ENCODE measurements around the gene CCDC82.

Gene CCDC82

DNA sequence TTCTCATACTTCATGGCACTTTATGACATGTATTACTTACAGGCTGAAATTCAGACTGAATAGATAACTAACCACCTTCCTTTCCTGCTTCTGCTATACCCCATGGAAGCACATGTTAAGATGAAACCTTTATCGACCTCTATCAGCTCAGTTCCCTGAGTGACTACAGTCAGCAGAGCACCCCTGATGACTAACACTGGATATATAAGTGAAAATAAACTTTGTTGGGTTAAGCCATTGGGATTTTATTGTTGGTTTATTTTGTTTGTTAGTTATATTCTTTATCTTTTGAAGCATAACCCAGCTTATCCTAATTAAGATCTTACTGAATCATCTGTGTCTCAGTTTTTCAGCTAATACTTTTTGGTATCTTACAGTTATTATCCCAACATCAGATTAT, 23.7 kb downstream of the CCDC82 start:
- H3K4me3 ChIP-seq (ENCODE audit: control insufficient read depth, low read depth, low read length): no peak overlapping the region
- TF ChIP-seq, protein P1, sequence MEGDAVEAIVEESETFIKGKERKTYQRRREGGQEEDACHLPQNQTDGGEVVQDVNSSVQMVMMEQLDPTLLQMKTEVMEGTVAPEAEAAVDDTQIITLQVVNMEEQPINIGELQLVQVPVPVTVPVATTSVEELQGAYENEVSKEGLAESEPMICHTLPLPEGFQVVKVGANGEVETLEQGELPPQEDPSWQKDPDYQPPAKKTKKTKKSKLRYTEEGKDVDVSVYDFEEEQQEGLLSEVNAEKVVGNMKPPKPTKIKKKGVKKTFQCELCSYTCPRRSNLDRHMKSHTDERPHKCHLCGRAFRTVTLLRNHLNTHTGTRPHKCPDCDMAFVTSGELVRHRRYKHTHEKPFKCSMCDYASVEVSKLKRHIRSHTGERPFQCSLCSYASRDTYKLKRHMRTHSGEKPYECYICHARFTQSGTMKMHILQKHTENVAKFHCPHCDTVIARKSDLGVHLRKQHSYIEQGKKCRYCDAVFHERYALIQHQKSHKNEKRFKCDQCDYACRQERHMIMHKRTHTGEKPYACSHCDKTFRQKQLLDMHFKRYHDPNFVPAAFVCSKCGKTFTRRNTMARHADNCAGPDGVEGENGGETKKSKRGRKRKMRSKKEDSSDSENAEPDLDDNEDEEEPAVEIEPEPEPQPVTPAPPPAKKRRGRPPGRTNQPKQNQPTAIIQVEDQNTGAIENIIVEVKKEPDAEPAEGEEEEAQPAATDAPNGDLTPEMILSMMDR (conservative IDR thresholded peaks at IDR 0.05; ENCODE audit: control insufficient read depth, insufficient read depth, low read depth, low read length): no peak
- no peak for DNase-seq (ENCODE audit: low read depth)

GRCh38 chr11:96365493-96365892, 24.2 kb downstream of the CCDC82 start:
- TF ChIP-seq, protein P1 (conservative IDR thresholded peaks at IDR 0.05; ENCODE audit: control insufficient read depth, insufficient read depth, low read depth, low read length): no peak
- H3K4me3 ChIP-seq (ENCODE audit: control insufficient read depth, low read depth, low read length): no peak overlapping the region
- DNase-seq (ENCODE audit: low read depth): no peak

DNA sequence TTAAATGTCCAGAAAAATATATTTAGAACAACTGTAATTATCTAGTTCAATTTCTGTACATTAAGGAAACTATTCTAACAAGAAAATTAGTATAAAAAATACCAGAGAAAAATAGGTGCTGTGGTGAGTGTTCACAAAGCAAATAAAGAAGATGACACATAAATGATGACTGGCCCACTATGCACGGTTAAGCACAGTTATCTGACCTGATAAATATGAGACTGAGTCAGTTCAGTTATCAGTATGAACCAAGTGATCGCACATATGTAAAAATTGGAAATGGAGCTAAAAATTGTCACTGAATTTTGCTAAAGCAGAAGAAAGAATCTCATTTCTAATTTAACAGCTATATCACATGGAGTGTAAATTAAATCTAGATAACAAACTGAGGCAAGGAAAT, 27.9 kb downstream of the CCDC82 start:
- DNase-seq (ENCODE audit: low read depth): no peak
- H3K4me3 ChIP-seq (ENCODE audit: control insufficient read depth, low read depth, low read length): no peak overlapping the region
- TF ChIP-seq, protein P1 (conservative IDR thresholded peaks at IDR 0.05; ENCODE audit: control insufficient read depth, insufficient read depth, low read depth, low read length): no peak

- TF ChIP-seq, protein P1 (conservative IDR thresholded peaks at IDR 0.05; ENCODE audit: control insufficient read depth, insufficient read depth, low read depth, low read length): no peak
- H3K4me3 ChIP-seq (ENCODE audit: control insufficient read depth, low read depth, low read length): no peak overlapping the region
- no peak for DNase-seq (ENCODE audit: low read depth)
Observed at GRCh38 chr11:96358321-96358720, 31.4 kb downstream of the CCDC82 start.

GRCh38 chr11:96357794-96358193, 31.9 kb downstream of the CCDC82 start:
- TF ChIP-seq, protein P1 (conservative IDR thresholded peaks at IDR 0.05; ENCODE audit: control insufficient read depth, insufficient read depth, low read depth, low read length): no peak
- H3K4me3 ChIP-seq (ENCODE audit: control insufficient read depth, low read depth, low read length): no peak overlapping the region
- no peak for DNase-seq (ENCODE audit: low read depth)

DNA sequence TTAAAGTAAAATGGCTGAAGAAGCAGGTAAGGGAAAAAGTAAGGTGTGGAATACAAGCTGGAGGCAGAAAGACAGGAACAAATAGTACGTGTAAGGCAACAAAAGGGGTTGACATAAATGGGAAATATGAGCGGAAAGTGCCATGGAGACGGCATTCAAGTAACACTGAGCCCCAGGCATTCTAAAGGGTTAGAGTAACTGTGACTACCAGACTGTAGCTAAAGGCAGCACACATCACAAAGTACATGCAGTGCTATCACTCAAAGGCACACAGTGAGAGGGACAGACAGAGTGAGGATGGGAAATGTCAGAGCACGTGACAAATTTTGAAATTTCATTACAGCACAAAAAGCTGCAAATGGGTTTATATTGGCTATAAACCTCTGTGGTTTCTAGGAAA, 32.9 kb downstream of the CCDC82 start:
- H3K4me3 ChIP-seq (ENCODE audit: control insufficient read depth, low read depth, low read length): no peak overlapping the region
- TF ChIP-seq, protein P1 (conservative IDR thresholded peaks at IDR 0.05; ENCODE audit: control insufficient read depth, insufficient read depth, low read depth, low read length): no peak
- DNase-seq (ENCODE audit: low read depth): no peak
